ENCODE data around the gene OGFR.
A peak's percentile ranks its signal among the peaks of the same experiment; 100 is the strongest.

The OGFR gene

DNA sequence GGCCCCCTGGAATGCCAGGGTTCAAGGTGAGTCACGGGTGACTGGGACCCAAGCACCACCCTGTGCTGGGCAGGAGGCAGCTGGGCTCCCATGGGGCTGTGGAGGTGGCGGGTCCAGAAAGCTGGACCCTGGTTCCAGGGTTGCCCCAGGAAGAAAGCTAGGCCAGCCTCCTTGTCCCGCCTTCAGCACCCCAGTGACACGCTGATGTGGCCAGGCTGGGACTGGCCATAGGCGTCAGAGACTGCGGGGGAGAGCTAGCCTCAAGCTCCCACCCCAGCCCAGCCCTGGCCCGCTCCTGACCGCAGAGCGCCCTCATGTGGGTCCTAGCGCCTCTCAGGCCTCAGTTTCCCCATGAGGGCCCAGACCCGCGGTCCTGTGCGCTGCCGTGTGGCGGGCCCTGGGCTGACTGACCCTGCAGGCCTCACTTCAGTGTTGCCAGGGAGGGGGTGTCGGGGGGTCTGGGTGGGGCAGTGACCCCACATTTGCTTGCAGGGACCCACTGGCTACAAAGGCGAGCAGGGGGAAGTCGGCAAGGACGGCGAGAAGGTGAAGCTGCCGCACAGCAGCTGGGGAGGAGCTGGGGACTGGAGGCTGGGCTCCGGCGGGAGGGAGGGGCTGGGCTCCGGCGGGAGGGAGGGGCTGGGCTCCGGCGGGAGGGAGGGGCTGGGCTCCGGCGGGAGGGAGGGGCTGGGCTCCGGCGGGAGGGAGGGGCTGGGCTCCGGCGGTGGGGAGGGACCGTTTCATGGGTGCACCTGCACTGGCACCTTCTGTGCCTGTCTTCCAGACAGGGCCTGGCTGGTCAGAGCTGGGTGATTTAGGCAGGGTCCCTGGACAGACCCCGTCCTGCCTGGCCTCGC, 20.1 kb downstream of the OGFR start:
- DNase-seq: peak in 2 of 58 donors; percentile 18 to 29

DNA sequence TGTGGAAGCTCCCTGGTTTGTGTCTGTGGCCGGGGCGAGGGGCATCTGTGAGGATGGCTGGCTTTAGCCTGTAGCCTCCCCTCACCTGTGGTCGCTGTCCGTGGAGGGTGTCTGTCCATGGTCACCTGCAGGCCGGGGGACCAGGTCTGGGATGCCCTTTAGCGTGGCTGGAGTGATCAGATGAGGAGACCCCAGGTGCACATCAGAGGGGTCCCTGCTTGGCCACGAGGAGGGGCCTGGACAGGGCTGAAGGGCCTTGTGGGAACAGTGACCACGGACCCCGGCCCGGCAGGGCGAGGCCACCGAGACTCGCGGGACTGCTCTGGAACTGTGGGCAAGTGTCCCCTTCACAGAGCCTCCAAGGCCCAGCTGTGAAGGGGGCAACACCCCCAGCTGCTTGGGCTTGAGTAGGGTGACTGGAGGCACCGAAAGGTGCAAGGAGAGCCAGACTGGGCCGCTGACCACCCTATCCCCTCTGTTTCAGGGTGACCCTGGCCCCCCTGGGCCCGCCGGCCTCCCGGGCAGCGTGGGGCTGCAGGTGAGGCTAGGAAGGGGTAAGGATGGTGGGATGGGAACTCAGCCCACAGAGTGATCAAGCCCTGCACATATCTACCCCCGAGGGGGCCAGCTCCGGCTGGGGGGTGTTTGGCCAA, 20.8 kb downstream of the OGFR start:
- no peak for DNase-seq

DNA sequence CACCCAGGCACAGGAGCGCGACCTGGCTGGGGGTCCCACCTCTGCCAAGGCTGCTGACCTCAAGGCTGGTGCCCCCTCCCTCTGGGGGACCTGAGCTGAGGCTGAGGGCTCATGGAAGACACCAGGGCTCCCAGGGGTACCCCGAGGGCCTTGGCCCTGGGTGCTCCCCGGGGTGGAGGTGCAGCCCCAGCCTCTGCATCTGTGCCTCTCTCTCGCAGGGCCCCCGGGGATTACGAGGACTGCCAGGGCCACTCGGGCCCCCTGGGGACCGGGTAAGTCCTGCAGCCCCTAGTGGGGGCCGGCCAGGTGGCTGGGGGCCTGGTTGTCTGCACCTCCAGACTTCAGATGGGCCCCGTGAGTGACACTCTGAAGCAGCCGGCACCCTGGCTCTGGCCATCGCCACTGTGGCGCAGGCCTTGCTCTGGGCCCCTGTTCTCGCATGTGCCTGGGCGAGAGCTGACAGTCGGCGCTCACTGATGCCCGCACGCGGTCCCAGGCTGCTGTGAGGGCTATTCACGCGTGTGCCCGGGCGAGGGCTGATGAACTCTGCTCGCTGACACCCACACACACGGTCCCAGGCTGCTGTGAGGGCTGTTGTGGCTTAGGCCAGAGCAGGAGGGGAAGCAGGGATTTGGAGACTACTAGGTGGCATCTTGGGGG, 21.5 kb downstream of the OGFR start:
- no peak for DNase-seq

DNA sequence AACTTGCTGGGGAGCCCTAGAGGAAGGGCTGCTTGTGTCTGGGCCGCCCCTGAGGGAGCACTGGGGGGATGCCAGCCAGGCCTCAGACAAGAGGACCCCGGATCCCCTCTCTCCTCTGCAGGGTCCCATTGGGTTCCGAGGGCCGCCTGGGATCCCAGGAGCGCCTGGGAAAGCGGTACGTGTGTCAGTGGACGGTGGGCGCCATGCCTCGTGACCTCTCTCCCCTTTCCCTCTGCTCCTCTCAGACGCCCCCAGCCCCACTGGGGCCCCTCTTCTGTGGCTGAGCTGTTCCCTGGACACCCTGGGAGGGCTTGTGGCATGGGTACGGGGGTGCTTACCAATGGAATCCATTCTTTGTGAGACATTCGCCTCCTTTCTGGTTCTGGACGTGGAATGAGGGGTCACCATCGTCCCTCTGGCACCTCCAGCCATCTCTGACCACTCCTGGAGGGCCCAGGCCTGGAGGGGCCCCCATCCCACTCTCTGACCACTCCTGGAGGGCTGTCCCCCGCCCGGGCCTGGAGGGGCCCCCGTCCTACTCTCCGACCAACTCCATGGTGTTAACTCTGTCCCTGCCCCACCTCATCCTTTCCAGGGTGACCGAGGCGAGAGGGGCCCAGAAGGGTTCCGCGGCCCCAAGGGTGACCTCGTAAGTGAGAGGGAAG, 22.1 kb downstream of the OGFR start:
- DNase-seq: no peak

DNA sequence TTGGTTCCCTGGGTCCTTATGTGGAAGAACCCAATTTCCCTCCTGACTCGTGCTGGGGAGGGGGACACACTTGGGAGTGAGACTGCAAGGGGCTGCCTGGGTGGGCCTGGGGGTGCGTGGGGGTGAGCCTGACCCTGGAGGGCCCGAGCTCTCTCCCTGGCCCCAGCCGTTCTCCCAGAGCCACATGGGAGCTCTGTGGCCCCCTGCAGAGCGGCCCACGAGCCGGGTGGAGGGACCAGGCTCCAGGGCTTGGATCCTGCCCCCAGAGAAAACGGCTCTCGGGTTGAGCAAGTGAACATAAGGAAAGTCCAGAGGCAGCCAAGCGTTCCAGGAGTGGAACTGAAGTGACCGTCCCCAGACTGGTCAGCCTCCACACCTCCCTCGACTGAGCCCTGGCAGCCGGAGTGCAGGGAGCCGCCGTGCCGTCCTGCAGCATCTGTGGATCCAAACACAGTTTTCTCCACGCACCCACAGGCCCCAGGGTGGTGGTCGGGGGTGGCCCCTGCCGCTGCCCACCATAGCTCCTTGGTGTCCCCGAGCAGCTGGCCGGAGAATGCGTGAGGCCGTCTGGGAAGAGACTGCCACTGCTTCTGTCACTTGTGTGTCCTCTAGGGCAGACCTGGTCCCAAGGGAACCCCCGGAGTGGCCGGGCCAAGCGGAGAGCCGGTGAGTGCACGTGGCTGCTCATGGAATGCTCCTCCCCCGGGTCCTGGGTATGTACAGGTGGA, 22.8 kb downstream of the OGFR start:
- DNase-seq: no peak

DNA sequence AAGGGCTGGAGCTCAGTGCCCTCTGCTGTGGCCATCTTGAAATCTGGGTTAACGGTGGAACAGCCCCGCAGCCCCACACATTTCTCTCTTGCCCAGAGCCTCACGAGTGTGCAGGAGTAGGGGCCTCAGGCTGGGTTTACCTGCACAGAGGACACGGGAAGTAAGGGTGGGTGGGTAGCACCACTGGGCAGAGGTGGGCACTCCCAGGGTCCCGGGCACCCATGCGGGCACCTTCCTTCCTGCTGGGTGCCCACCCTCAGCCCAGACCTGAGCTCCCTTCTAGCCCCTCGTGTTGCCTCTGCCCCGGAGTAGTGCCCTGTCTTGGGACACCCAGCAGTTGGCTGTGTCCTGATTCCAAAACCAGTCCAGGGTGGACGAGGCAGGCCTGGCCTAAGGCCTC, 23.4 kb downstream of the OGFR start:
- DNase-seq: no peak

DNA sequence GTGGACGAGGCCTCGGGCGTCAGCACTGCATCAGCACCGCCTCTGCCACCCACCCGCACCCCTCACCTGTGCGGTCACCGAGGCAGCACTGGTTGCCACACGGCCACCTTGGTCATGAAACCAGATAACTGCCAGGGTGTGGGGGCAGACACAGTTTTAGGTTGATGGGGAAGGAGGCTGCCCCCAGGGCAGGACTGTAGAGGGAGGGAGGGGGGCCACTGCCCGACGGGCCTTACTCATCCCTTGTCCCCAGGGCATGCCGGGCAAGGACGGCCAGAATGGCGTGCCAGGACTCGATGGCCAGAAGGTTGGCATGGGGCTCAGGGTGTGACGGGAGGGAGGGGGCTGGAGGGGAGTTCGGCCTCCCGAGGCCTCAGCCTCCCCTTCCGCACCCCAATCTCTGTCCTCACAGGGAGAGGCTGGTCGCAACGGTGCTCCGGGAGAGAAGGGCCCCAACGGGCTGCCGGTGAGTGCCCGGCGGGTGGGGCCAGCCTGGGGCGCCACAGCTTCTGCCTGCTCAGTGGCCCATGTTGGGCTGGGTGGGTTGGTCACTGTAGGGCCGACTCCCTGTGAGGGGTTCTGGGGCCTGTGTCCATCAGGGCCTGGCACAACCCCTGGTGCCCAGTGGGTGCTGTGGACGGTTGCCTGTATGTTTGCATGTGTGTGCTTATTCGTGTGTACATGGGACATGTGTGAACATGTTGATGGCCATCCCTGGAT, 24.0 kb downstream of the OGFR start:
- DNase-seq: no peak

DNA sequence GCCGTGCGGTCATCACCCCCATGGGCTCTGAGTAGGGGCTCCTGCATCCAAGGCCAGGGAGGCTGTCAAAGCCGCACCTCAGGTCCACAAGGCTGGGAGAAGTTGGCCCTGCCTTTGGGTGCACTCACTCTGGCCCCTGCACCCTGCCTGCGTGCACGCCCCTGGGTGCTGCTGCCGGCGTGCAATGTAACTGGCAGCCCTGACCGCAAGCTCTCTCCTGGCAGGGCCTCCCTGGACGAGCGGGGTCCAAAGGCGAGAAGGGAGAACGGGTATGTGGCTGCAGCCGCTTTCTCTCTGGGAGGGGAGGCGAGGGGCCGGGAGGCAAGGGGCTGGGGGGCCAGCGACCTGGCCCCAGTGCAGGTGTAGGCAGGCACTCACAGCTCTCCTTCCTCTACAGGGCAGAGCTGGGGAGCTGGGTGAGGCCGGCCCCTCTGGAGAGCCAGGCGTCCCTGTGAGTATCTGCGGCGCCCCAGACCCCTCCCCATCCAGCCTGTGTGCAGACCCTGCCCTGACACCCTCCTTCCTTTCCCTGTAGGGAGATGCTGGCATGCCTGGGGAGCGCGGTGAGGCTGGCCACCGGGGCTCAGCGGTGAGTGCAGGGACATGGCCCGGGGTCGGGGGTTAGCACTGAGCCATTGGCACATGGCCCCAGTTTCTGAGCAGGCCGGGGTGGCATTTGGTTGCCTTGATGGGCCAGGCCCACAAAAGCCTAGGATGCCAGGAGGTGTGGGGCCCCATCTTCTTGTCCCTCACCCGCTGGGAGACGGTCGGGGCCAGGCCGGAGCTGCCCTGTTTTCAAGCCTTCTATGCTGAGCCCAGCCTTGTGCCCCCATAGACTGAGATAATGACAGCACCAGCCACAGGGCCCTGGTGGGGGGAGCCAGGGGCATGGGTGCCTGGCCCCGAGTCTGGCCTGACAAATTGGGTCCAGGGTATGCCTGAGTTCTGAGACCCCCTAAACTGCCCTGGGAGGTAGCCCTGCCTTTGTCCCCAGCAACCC, 24.9 kb downstream of the OGFR start:
- no peak for DNase-seq

DNA sequence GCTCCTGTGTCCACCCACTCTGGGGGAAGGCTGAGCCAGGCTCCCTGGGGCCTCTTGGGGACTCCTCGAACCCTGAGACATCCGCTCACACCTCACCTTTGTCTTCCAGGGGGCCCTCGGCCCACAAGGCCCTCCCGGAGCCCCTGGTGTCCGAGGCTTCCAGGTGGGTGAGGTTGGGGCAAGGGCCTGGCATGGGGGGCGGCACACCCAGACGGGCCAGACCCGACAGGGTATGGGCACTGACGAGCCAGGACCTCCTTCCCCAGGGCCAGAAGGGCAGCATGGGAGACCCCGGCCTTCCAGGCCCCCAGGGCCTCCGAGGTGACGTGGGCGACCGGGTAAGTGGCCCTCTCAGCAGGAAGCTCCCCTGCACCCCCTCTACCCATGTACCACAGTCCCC, 25.6 kb downstream of the OGFR start:
- no peak for DNase-seq

DNA sequence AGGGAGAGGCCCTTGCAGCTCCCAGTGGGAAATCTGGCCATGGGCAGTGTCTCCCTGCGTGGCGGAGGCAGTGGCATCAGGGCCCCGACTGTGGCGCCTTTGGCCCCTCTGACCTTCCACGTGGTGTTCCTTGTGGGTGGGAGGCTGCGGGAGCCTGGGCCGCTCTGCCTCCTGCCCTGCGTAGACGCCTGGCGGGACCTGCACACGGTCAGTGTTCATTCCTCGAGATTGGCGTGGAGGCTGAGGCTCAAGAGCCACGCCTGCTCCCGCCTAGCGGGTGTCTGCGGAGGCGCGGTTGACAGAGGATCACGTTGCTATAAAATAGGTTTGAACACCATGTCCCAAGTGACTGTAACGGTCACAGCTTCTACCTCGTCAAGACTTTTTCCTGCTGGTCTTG, 26.2 kb downstream of the OGFR start:
- no peak for DNase-seq

DNA sequence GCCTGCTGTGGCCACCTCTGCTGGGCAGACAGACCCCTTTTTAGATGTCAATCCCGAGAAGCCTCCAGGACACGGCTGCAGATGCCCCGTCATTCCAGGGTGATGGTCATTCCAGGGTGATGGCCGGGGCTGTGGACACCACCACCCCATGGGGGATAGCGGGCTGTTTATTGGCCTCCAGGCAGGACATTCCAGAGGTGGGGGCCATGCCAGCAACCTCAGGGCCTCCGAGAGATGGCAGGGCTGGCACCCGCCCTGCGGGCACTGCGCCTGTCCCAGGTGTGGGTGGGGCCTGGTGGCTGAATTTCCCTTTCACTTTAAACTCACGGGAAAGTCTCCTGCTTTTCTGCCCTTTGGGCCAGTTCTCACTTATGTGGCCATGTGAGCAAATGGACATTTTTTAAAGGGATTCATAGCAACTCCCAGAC, 26.7 kb downstream of the OGFR start:
- DNase-seq: no peak

DNA sequence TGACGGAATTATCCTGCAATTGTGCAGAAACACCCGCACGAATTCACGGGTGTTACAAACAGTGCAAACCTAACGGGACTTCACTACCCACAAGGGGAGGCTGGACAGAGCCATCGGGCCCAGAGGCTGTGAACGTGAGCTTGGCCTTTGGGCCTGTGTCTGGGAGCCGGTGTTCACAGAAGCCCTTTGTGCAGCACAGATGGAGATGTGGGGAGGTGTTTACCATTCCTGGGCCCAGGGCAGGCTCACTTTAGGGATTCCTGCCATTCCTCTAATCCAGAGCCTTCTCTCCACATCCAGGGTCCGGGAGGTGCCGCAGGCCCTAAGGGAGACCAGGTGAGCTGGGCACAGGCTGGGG, 27.2 kb downstream of the OGFR start:
- DNase-seq: no peak

DNA sequence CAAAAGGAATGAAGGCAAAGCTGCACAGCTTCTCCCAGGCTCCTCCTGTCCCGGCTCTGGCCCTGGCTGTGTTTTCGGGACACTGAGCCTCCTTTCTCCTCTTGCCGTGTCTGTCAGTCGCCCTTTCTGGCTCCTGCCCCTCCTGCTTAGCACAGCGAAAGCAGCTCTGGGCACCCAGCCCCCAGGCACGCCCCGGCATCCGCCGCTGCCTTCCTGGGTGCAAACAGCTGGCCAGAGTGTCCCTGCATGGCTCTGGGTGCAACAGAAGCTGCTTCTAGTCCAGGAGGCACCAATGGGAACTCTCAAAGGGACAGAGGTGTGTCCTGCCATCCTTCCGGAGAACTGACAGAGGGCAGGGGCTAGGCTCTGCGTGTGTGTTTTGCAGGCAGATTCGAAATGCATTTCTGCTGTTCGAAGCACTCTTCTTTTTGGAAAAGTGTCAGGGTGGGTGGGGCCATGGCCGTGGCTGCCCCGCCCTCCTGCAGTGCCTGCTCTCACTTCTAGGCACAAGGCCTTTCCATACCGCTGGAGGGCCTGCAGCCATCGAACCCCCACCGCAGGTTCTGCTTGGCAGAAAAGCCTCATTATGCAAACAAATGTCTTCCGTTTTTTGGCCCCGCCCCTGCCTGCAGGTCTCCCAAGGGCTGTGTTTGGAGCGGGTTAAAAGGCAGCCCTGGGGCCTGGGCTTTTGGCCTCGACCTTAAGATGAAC, 27.7 kb downstream of the OGFR start:
- DNase-seq: peak in 3 of 58 donors; percentile 19 to 35 (median 29)

DNA sequence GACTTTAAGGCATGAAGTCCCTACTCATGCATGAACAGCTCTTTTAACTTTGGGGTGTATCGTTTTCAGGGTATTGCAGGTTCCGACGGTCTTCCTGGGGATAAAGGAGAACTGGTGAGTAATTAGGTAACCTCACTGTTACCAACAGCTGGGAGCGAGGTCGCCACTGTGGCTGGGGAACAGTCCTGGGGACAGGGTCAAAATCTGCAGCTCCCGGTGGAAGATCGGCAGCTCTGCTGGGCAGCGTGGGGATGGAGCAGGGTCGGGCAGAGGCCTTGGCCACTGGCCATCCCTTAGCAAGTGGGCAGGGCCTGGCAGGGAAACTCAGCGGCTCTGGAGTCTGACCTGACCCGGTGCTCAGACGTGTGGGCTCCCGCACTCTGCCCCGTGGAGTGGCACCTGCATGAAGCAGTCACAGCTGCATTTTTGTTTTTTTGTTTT, 28.3 kb downstream of the OGFR start:
- DNase-seq: no peak

DNA sequence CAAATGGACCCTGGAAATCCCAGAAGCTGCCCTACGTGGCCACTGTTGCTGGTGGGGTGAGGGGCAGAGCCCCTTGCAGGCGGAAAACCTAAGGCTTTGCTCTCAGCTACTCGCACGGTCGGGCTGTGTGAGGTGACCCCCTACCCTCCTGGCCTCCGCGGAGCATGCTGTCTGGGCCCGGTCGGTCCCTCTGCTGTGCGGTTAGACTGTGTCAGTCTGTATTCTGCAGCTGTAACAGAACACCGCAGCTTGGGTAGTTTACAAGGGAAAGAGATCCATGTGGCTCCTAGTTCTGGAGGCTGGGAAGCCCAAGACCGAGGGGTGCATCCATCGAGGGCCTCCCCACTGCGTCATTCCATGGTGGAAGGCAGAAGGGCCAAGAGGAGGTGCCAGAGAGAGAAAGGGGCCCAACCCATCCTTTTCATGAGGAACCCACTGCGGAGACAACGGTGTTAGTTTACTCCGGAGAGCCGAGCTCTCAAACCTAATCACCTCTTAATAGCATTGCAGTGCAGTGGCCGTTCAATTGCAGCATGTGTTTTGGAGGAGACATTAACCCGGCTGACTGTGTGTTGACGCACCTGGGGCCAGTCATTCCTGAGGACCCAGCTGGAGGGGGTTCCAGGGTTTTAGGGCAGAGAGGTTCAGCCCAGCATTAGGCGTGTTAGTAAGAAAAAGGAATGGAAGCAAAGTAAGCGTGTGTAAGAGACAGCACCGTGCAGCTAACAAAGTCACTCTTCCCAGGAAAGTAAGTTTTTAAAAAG, 30.5 kb downstream of the OGFR start:
- no peak for DNase-seq

DNA sequence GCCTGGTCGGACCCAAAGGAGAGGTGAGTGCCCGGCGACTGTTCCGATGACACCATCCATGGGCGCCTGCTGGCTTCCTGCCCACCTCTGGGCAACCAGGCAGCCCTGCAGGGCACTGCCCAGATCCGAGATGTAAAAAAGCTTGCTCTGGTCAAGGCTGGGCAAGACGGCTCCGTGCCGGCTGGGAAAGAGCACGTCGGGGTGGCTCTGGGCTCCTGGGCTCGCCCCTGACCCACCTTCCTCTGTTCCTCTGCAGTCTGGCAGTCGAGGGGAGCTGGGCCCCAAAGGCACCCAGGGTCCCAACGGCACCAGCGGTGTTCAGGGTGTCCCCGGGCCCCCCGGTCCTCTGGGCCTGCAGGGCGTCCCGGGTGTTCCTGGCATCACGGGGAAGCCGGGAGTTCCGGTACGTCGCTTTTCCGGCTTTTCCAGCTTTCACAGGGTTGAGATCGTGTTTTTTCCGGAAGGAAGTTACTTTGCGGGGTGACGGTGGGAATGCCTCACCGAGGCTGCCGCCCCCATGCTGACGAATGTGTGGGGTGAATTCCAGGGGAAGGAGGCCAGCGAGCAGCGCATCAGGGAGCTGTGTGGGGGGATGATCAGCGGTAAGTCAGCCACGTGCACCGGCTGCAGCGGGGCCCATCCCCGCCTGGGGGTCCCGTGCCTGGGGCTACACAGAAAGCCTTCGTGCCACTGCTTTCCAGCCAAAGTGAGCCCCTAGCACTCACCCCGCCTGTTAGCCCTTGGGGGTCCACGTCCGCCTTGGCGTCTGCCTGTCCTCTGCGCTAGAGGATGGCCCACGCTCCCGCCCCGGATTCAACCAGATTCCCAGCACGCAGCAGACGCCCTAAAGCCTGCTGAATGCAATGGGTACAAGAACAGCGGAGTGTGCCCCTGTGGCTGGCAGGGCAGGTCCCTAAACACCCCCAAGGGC, 31.6 kb downstream of the OGFR start:
- DNase-seq: peak in 1 of 58 donors; percentile 25
